ENCODE data around the gene CACNA1G. TPM values are rescaled to one million over a fixed set of nuclear protein-coding genes. Genes with fewer than 3 reads are reported as not detected.

CACNA1G gene
- total and polyA plus RNA-seq, 2 experiments from 2014 or later, result 3.5 to 4.8 TPM

GRCh38 chr17:50630524-50631194, 70.1 kb downstream of the CACNA1G start:
- peaks cover 20% of the 10 kb centered on the region for H3K27me3 ChIP-seq
- WGBS (ENCODE audit: low lambda C conversion rate, missing lambda C conversion rate), result 71% methylated on average over 7 of the region's 7 CpGs
- peaks cover 29% of the 10 kb centered on the region for H3K4me1 ChIP-seq (ENCODE audit: insufficient read depth)
- no peak overlapping the region for H3K27ac ChIP-seq
- H3K9me3 ChIP-seq (ENCODE audit: low read depth), result no peaks in the 10 kb centered on the region
- no peaks in the 10 kb centered on the region for H3K79me2 ChIP-seq
- H3K36me3 ChIP-seq (replicated peaks; ENCODE audit: insufficient read depth, low read depth), result no peaks in the 10 kb centered on the region
- no peak overlapping the region for H2AFZ ChIP-seq
- no peaks in the 10 kb centered on the region for H3K9me2 ChIP-seq (replicated peaks; ENCODE audit: insufficient read depth)
- H3K4me3 ChIP-seq, result no peak overlapping the region
- H3K4me2 ChIP-seq, result no peak overlapping the region
- peak; percentile 69 for TF ChIP-seq CTCF (IDR thresholded peaks at IDR 0.05; ENCODE audit: poor library complexity)
- TF ChIP-seq EZH2phosphoT487 (IDR thresholded peaks at IDR 0.05; ENCODE audit: low read depth, severe bottlenecking, unreplicated experiment), result no peak
- peak; percentile 67 for DNase-seq (ENCODE audit: low spot score)
- no peaks in the 10 kb centered on the region for H4K20me1 ChIP-seq (ENCODE audit: insufficient read depth, poor library complexity, severe bottlenecking)

- DNase-seq (ENCODE audit: low spot score), result no peak
- no peaks in the 10 kb centered on the region for H3K79me2 ChIP-seq
- H3K4me1 ChIP-seq (ENCODE audit: insufficient read depth), result peaks cover 32% of the 10 kb centered on the region
Observed at GRCh38 chr17:50631195-50631907, 70.8 kb downstream of the CACNA1G start.

GRCh38 chr17:50631908-50632571, 71.5 kb downstream of the CACNA1G start:
- TF ChIP-seq CTCF (IDR thresholded peaks at IDR 0.05; ENCODE audit: poor library complexity) (no peak), EZH2phosphoT487 (IDR thresholded peaks at IDR 0.05; ENCODE audit: low read depth, severe bottlenecking, unreplicated experiment) (no peak), EZH2 (IDR thresholded peaks at IDR 0.05; ENCODE audit: borderline replicate concordance) (no peak)
- Histone ChIP-seq H2AFZ (no peak overlapping the region), H3K79me2 (no peaks in the 10 kb centered on the region), H4K20me1 (ENCODE audit: insufficient read depth, poor library complexity, severe bottlenecking) (no peaks in the 10 kb centered on the region), H3K4me3 (no peak overlapping the region), H3K9me2 (replicated peaks; ENCODE audit: insufficient read depth) (no peaks in the 10 kb centered on the region), H3K27me3 (peaks cover 29% of the 10 kb centered on the region), H3K27ac (no peak overlapping the region), H3K4me2 (no peak overlapping the region), H3K9me3 (ENCODE audit: low read depth) (no peaks in the 10 kb centered on the region), H3K4me1 (ENCODE audit: insufficient read depth) (peaks cover 32% of the 10 kb centered on the region), H3K36me3 (replicated peaks; ENCODE audit: insufficient read depth, low read depth) (no peaks in the 10 kb centered on the region)
- 85% methylated on average over 9 of the region's 9 CpGs for WGBS (ENCODE audit: low lambda C conversion rate, missing lambda C conversion rate)
- DNase-seq (ENCODE audit: low spot score), result no peak

More at GRCh38 chr17:50631195-50631907, 70.8 kb downstream of the CACNA1G start:
- Histone ChIP-seq H3K9me2 (replicated peaks; ENCODE audit: insufficient read depth) (no peaks in the 10 kb centered on the region), H2AFZ (no peak overlapping the region), H3K27me3 (peaks cover 26% of the 10 kb centered on the region), H3K36me3 (replicated peaks; ENCODE audit: insufficient read depth, low read depth) (no peaks in the 10 kb centered on the region), H3K27ac (no peak overlapping the region), H3K4me3 (no peak overlapping the region), H3K9me3 (ENCODE audit: low read depth) (no peaks in the 10 kb centered on the region), H4K20me1 (ENCODE audit: insufficient read depth, poor library complexity, severe bottlenecking) (no peaks in the 10 kb centered on the region), H3K4me2 (no peak overlapping the region)
- WGBS (ENCODE audit: low lambda C conversion rate, missing lambda C conversion rate), result 71% methylated on average over 10 of the region's 11 CpGs
- TF ChIP-seq CTCF (IDR thresholded peaks at IDR 0.05; ENCODE audit: poor library complexity) (no peak), EZH2phosphoT487 (IDR thresholded peaks at IDR 0.05; ENCODE audit: low read depth, severe bottlenecking, unreplicated experiment) (no peak), EZH2 (IDR thresholded peaks at IDR 0.05; ENCODE audit: borderline replicate concordance) (no peak)

All from hepatocyte (in vitro differentiated cells).